ENCODE results near the gene NXT1.

- TF ChIP-seq CTCF (IDR thresholded peaks at IDR 0.05) (no peak), POLR2AphosphoS5 (IDR thresholded peaks at IDR 0.05) (no peak)
These were observed 42.6 kb upstream of the NXT1 start for GRCh38 chr20:23308024-23308423.
